HG03432 (cell line): ENCODE results near the gene ALG6.
"Not testable (repeated sequence)": the region's sequence is repeated elsewhere in the genome, so short reads cannot be mapped to it uniquely, and the experiment has no call there.

Experiments
- ATAC-seq: cut with Tn5 transposase; IDR thresholded peaks from one replicate; pipeline ENCODE4 v1.9.1; 2021; ENCODE audit warnings: mild to moderate bottlenecking, moderate library complexity; ENCODE audit not compliant: unreplicated experiment

Gene ALG6

DNA sequence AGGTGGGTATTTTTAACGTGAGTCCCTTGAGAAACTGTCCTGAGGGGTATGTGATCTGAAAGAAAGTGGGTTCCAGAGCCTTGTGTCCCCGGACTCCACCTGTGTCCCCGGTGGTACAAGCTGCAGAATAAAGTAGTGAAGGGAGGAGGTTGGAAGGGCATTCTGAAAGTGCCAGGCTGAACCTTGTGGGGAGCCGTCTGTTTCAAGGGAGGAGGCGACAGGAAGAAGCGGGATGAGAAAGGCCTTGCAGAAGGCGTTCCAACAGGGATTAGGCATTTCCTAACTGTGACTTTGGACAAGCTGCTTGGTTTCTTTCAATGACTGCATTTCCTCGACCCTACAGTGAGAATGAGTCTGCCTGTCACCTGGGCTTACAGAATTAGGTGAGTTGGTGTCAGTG lies 39.3 kb upstream of the ALG6 start:
- no peak for ATAC-seq

GRCh38 chr1:63328781-63329180 lies 38.6 kb upstream of the ALG6 start:
- no peak for ATAC-seq

GRCh38 chr1:63329621-63330330 lies 37.7 kb upstream of the ALG6 start:
- no peak for ATAC-seq

GRCh38 chr1:63330331-63330916 lies 37.0 kb upstream of the ALG6 start:
- ATAC-seq: no peak

GRCh38 chr1:63342402-63342801 lies 25.0 kb upstream of the ALG6 start:
- ATAC-seq: no peak

DNA sequence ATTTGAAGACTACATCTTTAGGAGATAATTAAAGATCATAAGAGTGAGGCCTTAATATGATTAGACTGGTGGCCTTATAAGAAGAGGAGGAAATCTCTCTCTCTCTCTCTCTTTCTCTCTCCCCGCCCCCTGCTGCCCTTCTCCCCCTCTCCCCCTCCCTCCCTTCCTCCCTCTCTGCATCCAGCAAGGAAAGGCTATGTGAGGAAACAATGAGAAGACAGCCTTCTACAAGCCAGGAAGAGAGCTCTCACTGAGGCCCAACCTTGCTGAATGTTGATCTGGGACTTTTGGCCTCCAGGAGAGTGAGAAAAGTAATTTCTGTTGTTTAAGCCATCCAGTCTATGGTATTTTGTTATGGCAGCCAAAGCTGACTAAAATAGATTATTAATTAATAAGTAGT lies 23.5 kb upstream of the ALG6 start:
- no peak for ATAC-seq

DNA sequence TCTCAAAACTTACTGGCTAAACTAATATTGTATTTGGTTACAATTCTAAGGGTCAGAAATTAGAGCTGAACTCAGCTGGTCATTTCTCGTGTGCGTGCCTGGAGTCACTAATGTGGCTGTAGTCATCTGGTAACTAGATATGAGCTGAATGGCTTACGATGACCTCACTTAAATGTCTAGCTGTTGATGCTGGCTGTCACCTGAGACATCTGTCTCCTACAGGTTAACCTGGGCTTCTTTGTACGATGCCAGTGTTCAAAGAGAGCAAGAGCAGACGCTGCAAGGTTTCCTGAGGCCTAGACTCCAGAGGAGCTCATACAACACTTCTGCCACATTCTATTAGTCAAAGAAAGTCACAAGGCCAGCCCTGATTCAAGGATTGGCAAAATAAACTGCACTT lies 17.1 kb upstream of the ALG6 start:
- no peak for ATAC-seq

DNA sequence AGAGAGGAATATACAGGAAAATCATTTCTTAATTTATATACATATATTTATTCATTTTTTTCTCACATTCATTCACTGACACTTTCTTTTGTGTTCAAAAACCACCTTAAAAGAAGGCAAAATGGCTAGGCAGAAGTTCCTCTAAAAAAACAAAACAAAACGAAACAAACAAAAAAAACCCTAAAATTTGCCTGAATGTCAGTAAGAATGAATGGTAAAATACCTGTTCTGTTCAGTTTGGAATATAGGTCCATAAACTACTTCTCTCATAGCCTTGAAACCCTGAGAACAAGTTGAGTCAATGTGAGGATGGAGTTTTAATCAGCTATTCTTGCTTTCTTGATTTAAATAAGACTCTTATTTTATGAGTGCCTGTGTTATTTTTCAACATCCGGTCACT lies 14.7 kb upstream of the ALG6 start:
- no peak for ATAC-seq

GRCh38 chr1:63356234-63356633 lies 11.2 kb upstream of the ALG6 start:
- ATAC-seq: not testable (repeated sequence)

DNA sequence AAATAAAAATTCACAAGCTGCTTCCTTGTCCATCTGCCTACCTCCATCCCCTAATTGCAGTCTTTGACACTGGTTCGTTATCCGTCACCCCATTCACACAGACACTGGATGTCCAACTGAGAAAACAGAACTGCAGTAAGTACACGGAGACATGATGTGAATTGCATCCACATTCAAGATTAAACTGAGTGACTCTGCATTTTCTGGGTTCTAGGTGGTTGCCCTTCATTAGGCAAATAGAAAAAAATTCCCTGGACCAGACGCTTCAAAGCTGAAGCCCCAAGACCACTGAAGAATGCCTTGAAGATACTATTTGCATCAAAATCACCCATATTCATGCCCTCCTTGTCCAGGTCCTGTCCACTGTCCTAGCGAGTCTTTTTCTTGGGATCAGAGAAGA lies 7.9 kb upstream of the ALG6 start:
- ATAC-seq: no peak

- ATAC-seq: no peak
Measured at GRCh38 chr1:63362073-63362472, 5.4 kb upstream of the ALG6 start.

DNA sequence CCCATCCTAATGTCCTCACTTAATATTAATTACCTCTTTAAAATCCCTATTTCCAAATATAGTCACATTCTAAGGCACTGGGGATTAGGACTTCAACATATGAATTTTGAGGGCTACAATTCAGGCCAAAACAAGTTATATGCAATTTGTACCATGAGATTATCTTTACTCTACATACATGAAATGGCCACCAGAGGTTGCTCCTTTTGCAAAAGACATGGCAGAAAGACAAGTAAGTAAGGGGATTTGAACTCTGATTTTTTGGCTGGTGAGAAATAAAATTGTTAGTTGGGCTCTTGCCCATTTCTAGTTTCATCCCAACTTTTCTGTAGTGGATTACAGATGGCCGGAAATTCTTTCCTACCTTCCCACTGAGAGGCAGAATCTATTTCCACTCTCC lies 4.8 kb upstream of the ALG6 start:
- ATAC-seq: no peak

- ATAC-seq: no peak
Measured at GRCh38 chr1:63363014-63363413, 4.4 kb upstream of the ALG6 start.

GRCh38 chr1:63366908-63367214 lies 566 bp upstream of the ALG6 start:
- no peak for ATAC-seq

GRCh38 chr1:63368131-63368530 lies 704 bp downstream of the ALG6 start:
- peak; percentile 2 for ATAC-seq

DNA sequence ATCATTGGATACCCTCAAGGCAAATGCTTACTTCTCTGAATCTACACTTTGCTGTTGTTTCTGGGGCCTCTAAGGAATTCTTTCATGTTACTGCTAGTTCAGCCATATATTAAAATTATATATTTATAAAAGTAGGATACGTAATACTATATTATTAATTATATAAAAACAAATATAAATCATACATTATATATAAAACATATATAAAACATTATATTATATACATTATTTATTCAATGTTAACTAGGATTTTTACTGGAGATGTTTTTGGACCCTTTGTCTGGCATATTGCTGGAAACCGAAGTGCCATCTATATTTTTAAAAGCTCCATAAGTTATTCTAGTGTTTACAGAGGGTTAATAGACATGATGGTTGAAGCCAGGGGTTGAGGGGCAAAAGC lies 12.2 kb downstream of the ALG6 start:
- ATAC-seq: no peak

GRCh38 chr1:63381741-63382140 lies 14.3 kb downstream of the ALG6 start:
- ATAC-seq: no peak

GRCh38 chr1:63401945-63402344 lies 34.5 kb downstream of the ALG6 start:
- no peak for ATAC-seq

DNA sequence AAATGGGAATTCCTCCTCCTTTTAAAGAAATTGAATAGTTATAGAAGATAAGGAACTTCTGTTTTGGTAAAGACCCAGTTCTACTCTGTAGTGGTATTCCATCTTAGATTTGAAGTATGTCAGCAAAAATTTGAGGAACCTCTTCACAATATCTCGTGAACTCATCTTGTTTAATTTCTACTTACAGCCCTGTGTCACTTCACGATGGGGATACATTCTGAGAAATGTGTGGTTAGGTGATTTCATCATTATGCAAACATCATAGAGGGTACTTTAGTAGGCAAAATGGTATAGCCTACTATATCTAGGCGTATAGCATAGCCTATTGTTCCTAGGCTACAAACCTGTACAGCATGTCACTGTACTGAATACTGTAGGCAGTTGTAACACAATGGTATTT lies 36.0 kb downstream of the ALG6 start:
- ATAC-seq: no peak

DNA sequence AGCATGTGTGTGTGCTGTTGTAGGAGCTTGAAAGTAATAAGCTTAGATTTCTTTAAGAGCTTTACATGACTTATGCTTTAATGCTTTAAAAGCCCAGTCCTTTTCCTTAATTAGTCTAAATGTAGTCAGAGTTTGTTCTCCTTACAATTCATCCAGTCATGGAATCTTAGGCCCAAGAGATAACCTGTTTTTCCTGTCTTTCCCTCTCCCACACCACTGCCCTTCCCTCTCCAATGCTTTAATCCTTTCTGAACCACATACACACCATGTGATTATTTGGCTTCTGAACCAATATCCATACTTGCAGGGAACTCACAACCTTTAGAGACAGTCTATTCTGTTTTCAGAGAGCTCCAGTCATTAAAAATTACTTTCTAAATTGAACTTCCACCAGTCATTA lies 37.6 kb downstream of the ALG6 start:
- no peak for ATAC-seq

DNA sequence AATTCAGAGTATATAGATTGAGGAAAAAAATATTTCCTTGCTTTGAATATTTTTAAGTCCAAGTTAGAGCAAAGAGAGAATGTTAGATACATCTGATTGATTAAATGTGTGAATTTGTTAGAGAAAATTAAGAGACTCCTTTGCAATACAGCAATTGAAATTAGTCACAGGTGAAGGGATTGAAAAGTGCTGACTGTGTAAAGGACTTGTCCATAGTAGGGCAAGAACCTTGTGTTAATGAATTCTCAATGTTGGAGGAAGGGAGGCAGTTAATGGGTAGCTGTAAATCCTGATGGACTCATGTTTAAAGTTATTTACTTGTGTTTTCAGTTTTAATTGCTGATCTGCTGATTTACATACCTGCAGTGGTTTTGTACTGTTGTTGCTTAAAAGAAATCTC lies 38.6 kb downstream of the ALG6 start:
- ATAC-seq: no peak

DNA sequence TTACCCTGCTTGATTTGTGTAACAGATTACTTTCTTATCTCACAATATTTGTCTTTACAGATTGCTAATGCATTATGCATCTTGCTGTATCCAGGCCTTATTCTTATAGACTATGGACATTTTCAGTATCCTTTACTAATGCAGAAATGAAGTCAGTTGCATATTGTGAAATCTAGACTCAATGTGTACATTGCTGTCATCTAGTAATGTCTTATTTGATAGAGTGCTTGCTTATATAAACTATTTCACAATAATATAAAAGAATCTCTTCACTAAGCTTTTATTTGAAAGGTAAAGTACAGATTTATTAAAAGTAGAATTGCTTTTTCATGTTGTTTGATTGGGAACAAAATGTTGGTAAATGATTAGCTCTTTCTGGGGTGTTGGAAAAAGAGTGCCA lies 39.6 kb downstream of the ALG6 start:
- ATAC-seq: no peak

DNA sequence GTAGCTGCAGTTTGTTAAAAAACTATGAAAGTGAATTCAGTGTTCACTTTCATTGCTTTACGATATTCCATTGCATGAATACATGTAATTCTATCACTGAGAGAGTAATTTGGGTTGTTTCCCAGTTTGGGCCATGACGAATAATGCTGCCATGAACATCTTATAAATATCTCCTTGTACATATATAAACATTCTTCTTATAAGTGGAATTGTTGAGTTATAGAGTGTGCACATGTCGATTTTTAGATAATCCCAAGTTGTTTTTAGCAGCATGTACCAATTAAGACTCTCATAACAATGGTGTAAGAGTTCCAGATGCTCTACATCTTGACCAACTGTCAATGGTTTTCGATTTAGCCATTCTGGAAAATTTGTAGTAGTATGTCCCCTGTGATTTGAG lies 40.9 kb downstream of the ALG6 start:
- ATAC-seq: no peak
